LNCAP (cell line): ENCODE data around the gene CACNA1C.

Experiments used
- TF ChIP-seq, protein P1 (sequence below): fragments of 450-650 bp; IDR thresholded peaks from 2 replicates; pipeline ENCODE4 v1.5.1; 2017; ENCODE audit warnings: mild to moderate bottlenecking

The CACNA1C gene

DNA sequence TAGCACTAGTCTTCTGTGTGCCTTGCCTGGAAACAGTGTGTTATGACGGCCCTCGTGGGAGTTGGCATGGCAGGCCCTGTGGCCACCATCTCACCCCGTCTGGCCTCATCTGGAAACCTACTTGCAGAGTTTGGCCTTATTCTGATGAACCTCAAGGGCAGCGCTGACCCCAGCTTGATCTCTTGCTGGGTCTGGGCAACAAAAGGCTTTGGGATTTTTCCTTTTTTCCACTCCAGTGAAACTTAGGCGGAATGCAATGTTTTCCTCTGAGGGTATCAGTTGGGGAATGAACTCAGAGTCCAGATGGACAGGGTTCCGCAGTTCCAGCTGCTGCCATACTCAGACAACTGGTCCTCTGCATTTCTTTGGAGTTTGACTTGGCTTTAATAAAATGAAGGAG lies 15.9 kb downstream of the CACNA1C start:
- TF ChIP-seq, protein P1, sequence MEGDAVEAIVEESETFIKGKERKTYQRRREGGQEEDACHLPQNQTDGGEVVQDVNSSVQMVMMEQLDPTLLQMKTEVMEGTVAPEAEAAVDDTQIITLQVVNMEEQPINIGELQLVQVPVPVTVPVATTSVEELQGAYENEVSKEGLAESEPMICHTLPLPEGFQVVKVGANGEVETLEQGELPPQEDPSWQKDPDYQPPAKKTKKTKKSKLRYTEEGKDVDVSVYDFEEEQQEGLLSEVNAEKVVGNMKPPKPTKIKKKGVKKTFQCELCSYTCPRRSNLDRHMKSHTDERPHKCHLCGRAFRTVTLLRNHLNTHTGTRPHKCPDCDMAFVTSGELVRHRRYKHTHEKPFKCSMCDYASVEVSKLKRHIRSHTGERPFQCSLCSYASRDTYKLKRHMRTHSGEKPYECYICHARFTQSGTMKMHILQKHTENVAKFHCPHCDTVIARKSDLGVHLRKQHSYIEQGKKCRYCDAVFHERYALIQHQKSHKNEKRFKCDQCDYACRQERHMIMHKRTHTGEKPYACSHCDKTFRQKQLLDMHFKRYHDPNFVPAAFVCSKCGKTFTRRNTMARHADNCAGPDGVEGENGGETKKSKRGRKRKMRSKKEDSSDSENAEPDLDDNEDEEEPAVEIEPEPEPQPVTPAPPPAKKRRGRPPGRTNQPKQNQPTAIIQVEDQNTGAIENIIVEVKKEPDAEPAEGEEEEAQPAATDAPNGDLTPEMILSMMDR, result no peak

DNA sequence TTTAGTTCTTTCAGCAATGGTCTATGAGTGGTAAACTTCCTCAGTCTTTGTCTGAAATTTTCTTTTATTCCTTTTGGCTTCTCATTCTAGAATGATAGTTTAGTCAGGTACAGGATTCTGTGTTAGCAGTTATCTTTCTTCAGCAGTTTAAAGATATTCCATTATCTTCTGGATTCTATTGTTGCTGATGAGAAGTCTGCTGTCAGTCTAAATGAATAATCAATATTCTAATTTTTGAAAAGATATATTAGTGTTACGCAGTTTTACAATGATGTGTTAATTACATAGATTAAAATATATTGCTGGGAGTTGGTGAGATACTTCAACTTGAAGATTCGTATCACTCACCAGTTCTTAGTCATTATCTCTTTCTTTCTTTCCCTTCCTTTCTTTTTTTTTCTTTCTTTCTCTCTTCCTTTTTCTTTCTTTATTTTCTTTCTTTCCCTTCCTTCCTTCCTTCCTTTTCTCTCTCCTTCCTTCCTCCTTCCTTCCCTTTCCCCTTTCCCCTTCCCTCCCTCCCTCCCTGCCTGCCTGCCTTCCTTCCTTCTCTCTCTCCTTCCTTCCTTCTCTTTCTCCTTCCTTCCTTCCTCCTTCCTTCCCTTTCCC lies 17.8 kb downstream of the CACNA1C start:
- TF ChIP-seq, protein P1, result no peak

- TF ChIP-seq, protein P1, result no peak
Observed at GRCh38 chr12:2074792-2075191, 22.0 kb downstream of the CACNA1C start.

GRCh38 chr12:2075508-2076195 lies 22.9 kb downstream of the CACNA1C start:
- TF ChIP-seq, protein P1, result no peak

GRCh38 chr12:2076196-2076570 lies 23.4 kb downstream of the CACNA1C start:
- TF ChIP-seq, protein P1, result no peak

DNA sequence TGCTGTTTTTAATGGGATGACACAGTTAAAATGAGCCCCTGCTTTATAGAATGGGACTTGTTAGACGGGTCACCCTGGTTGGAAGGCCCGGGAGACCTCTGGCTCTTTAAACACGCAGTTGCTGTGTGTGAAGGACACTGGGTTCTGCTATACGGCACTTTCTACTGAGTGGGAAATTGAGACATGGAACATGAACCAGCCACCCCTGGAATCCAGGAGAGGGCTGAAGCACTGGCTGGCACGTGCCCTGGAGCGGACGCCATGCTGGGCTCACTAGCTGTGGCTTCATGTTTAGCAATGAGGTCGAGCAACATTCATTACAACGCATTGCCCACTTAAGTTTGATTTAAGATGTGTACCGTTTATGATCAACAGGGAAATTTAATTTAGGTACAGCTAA lies 23.9 kb downstream of the CACNA1C start:
- TF ChIP-seq, protein P1, result no peak

GRCh38 chr12:2080604-2081003 lies 27.8 kb downstream of the CACNA1C start:
- TF ChIP-seq, protein P1, result no peak
